GM19240 (cell line): ENCODE measurements around the gene FRS3.
"Not testable (repeated sequence)": the region's sequence is repeated elsewhere in the genome, so short reads cannot be mapped to it uniquely, and the experiment has no call there.

Experiments
- DNase-seq: peaks from one replicate; pipeline ENCODE4 v3.0.0; 2011; ENCODE audit warnings: low spot score; ENCODE audit not compliant: insufficient read length

The FRS3 gene, protein sequence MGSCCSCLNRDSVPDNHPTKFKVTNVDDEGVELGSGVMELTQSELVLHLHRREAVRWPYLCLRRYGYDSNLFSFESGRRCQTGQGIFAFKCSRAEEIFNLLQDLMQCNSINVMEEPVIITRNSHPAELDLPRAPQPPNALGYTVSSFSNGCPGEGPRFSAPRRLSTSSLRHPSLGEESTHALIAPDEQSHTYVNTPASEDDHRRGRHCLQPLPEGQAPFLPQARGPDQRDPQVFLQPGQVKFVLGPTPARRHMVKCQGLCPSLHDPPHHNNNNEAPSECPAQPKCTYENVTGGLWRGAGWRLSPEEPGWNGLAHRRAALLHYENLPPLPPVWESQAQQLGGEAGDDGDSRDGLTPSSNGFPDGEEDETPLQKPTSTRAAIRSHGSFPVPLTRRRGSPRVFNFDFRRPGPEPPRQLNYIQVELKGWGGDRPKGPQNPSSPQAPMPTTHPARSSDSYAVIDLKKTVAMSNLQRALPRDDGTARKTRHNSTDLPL

DNA sequence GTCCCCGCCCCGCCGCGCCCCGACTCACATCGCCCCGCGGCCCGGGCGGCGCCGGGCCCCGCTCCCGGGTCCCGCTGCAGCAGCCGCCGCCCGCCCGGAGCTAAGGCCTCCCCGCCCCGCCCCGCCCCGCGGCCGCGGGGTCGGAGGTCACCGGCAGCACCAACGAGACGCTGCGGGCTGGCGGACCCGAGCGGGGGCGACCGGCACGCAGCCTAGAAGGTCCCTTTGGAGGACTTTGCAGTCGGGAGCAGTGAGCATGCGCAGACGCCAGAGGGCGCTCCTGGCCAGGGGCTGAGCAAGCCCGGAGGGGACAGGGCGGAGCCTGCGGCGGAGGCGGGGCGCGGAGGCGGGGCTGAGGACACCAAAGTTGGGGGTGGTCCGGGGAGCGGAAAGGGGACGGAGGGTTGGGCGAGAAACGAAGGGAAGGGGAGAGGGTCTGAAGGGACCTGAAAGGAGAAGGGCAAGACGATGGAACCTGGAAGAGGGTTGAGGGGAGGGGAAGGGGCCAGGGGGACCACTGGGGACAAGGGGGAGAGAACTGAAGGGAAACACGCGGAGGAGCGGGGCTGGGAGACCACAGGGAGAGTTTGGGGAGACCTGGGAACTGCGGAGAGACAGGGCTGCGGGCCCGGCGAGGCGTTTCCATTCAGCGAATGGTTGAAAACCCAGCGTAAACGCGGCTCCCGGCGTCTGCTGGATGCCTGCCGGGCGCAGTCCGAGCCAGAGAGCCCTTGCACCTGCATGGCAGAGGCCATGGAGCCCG, at the start of gene FRS3:
Gene FRS3 (minus strand): TSS at position 113 of the 763 bp plus-strand sequence. CDS start 2,913 bp downstream, outside the sequence.
- peak; percentile 96 for DNase-seq

DNA sequence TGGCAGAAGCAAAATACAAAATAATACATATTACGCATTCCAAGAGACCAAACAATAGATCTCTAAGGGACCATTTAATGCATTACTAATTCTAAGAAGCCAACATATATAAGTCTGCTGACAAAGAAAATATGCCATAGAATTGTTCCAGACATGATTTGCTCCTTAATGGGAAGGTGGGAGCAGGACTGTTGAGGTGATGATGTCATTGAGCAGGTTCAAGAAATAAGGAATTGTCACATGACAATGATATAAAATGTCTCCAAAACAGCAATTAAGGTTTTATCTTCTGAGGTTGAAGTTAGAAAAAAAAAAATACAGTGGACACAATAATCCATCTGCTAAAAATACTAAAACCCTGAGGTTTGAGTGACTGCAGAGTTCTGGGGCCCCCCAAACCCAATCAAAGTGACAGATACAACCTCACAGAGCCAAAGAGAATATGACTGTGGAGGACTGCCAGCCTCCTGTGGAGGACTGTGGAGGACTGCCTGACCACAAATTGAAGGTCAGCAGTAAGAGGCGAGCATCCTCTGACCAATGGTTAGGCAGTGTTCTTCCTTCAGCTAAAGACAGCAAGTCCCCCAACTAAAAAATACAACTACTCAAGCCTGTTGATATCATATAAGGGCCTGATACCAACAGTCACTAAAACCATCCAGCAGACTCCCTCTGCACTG, 46.8 kb upstream of the FRS3 start:
- DNase-seq = no peak

DNA sequence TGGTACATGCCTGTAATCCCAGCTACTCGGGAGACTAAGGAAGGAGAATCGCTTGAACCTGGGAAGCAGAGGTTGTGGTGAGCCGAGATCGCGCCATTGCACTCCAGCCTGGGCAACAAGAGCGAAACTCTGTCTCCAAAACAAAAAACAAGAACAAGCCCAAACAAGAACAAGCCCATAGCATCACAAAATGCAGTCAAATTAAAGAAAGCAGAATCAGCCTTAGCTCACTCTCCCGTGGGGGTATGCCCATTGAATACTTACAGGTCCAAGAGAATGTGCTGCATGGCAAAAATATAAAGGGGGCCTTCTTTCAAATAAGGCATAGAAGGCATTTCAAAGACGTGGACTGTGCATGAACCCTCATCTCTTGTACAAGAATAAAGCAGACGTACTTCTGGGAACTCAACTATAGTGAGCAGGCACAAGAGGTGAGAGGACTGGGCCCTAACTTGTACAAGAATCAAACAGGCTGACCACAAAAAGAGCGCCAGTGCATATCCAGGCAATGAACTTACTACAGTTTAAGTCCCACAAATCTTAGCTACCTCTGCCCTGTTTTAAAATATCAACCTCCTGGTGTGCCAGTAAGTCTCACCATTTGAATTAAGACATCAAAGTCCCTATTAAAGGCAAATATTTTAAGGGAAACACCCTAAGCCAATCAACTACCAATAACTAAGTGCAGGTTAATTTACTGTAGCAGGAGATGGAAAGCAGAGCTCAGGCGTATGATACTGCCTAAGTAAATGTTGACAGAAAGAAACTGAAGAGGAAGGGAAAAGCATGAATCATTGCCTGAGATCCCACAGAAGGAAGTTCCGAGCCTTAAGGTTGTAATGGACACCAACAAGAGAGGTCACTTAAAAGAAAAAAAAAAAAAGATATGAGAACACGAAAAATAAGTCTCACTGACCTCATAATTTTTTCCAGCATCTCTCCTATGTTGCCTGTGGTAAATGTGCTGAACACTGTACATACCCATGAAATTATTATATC, 45.2 kb upstream of the FRS3 start:
- no peak for DNase-seq

DNA sequence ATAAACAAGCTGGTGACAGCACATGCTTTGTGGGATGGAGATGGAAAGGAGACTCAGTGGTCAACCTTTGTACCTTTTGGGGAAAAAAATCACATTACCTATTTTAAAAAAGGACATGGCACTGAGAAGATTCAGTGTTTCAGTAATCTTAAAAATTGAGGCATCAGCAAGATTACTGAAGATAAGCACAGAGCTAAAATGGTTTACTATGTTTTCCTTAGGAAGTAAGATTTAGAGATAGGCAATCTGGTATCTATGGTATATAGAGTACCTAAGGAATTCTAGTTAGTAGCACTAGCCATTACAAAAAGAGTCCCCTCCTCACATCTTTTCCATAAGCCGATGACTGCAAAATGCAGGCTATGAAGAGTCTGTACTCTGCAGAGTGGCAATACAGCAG, 43.5 kb upstream of the FRS3 start:
- DNase-seq = no peak

DNA sequence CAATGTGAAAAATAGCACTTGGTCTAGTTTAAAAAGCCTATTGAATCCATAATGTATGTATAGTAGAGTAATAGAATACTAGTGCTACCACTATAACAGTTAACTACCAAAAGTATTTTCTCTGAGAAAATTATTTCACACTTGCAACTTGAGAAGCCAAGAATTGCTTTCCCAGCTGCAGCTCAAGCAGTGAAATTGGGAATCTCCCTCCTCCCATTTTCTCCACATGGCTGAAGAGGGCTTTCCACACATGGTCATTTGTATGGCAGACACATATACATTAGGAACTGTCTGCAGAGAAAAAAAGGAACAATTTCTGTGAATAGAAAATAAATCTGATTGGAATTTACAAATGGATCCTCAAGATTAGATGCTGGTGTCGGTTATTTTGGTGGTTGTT, 42.3 kb upstream of the FRS3 start:
- no peak for DNase-seq

DNA sequence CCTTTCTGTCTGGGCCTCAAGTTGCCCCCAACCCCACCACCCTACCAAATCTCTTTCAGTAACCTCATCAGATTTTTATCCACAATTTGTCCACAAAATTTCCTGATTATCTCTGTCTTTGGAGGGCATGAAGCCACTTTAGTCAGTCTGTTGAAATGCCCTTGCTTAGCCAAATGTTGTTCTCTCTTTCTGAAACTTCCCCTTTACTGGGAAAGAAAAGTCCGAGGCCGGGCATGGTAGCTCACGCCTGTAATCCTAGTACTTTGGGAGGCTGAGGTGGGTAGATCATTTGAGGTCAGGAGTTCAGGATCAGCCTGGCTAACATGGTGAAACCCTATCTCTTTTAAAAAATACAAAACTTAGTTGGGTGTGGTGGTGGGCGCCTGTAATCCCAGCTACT, 41.6 kb upstream of the FRS3 start:
- no peak for DNase-seq

DNA sequence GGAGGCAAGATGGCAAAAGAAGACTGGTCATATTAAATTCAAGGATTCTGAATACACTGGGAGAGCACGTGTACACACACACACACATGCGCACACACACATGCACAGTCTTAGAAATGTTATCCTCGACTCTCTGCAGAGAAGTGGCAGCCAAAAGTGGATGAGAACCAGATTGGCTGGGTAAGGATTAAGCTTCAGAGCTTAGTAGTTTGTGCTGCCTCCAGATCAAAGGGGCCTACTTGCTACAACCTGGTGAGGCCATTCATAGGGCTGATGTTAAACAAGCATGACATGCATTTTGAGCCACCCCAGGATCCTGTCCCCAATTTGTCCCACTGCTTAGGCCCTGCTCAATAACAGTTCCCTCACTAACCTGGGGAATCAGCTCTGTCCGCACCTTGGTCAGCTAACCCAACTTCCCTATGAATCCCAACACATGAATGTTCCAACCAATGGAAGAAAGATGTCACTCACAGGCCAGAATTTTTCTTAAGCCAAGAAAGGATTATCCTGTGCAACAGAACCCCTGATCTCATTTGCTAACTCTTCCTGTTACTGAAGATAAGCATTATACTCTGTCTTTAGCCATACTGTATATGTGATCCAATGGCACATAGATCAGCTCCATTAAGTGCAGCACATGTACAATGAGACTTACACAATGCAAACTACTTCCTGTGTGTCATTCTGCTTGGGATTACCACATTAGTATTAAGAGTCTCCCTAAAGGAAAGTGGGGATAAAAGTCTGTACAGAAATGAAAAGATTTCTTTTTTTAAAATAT, 38.8 kb upstream of the FRS3 start:
- no peak for DNase-seq

DNA sequence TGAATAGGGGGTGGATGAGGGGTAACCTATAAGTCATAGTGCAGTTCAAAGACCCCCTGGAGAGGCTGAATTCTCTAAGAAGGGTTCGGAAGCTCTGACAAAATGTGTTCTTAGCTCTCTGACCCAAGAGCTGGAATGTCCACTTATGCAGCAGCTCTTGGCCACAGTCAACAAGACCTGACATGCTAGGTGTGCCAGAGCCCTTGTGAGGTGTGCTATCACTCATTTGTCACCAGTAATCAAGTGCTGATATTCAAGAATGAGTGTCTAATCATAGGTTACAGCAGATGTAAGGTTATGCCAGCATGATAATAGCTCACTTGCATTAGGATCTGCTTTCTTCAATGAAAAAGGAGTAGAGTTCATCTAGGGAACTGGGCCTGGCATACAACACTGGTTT, 35.9 kb upstream of the FRS3 start:
- DNase-seq = no peak

DNA sequence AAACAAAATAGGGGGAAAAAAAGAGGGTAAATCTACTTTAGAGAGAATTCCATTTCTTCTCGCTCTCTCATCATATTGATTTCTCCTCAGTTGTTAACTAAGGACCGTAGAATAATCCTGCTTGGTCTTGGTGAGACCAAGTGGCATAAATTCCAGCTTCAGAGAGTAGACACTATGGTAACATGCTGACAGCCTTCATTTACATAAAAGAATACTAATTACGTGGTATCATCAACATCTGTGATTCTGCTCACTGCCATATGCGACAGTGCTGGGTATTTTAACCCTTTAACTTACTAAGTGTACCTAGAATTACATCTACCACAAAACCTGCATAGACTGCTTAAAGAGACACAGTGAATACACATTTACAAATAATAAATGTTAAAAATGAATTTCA, 34.9 kb upstream of the FRS3 start:
- no peak for DNase-seq

DNA sequence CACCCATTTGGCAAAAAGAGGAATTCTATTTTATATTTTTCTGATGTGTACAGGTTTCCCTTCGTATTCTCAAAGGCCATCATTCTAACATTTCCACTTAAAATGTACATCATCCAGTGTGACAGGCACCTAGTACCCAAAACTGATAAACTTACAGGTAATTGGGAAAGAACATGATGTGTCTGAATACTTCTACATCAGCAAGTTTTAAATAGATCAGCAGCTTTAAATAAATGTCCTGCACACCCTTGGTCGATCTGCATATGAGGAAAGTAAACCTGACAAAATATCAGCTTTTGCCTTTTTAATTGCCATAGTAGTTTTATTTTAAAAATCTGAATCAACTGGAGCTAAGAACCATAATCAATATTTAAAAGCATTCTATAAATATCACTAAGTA, 34.3 kb upstream of the FRS3 start:
- DNase-seq = no peak

DNA sequence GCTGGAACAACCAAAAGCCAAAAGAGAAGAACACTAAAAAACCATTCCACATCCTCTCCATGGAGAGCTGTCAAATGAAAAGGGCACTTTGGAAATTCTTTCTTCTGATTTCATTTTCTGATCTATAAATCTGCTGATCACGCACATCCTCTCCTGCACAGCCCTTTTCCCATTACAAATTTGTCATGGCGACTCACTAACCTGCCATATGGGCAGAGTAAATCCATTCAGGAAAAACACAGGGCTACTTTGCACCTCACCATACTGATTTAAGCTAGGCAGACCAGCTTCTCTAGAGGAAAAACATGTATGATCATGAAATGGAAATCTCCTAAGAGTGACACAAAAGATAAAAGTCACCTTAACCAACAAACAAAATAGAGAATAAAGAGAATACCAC, 33.8 kb upstream of the FRS3 start:
- no peak for DNase-seq

DNA sequence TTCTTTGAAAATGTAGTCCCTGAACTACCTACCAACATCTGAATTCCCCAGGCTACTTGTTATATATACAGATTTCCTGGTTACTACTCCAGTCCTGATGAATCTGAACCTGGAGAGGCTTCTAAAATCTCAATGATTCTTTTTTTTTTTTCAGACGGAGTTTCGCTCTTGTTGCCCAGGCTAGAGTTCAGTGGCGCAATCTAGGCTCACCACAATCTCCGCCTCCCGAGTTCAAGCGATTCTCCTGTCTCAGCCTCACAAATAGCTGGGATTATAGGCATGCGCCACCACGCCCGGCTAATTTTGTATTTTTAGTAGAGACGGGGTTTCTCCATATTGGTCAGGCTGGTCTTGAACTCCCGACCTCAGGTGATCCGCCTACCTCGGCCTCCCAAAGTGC, 32.2 kb upstream of the FRS3 start:
- DNase-seq = not testable (repeated sequence)

DNA sequence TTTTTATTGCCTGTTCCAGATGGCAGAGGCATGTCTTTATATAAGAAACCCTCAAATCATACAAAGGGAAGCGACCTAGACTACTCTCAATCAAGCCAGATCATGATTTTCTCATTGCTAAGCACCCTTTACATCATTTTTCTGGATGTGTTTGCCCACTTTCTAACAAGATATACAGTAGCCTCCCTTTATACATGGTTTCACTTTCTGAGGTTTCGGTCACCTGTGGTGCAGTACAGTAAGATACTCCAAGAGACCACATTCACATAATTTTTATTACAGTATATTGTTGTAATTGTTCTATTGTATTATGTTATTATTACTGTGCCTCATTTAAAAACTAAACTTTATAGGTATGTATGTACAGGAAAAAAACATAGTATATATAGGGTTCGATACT, 31.4 kb upstream of the FRS3 start:
- no peak for DNase-seq

DNA sequence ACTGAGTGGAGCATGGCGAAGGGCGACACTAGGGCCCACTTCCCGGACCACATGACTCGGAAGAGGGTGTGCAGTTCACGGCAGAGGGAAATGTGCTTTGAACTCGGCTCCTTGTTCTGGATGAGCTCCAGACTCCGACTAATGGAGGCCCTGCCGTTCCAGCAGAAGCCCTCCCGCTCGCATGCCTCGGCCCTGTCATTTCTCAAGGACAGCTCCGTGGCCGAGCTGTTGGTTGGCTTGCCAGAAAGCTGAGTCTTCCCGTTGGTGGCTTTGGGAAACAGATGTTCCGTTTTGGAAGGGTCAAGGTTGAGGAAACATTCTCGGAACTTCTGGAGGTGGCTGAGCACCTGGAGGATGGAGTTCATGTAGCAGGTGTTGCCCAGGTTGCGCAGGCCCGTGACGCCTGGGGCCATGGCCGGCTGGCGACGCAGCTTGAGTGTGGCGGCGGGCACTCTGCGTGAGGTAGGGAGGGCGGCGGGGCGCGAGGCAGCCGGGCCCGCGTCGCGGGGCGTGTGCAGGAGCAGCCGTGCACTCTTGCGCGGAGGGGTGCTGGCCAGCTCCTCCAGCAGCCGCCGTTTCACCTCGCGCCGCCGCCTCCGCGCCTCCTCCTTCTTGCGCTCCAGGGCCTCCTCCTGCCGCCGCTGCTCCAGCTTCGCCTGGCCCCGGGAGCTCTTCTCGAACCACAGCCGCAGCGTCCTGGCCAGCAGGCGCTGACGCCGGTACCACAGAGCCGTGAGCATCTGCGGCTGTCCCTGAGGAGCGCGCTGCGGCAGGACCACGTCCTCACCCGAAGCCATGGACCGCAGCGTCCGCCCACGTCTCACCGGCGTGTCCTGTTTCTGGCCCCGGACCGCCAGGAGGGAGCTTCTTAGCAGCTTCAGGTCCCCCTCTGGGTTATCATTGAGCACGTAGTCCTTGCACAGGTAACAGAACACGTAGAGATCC, 26.4 kb upstream of the FRS3 start:
- no peak for DNase-seq

DNA sequence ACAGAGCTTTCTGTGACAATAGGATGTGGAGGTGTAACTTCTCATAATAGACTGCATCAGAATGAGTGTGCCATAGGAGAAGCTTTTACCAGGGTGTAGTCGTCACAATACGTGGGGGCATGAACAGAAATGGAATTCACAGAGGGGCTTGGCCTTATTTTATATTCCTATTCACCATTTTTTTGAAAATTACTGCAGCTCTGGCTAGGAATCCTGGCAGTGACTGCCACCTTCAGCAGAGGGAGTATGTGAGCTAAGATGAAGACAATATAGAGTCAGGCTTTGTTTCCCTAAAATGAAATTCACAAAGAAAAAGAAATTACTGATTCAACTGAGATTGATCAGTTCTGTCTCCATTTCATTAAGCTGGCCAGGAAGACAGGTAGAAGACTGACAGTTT, 21.7 kb upstream of the FRS3 start:
- DNase-seq = no peak

DNA sequence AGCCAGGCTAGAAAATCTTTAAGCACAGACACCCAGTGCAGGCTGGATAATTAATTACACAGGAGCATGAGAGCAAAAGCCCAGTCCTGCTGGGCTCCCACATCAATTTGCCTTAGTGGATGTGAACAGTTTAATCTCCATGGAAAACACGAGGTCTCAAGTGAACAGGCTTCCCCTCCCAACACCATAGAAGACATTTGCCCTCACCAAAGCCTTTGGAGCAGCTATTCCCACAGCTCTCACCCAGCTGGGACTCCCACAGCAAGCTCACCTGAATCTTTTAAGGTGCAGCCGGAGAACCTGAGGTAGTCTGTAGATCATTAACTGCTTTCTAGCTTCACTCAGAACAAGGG, 19.8 kb upstream of the FRS3 start:
- no peak for DNase-seq

DNA sequence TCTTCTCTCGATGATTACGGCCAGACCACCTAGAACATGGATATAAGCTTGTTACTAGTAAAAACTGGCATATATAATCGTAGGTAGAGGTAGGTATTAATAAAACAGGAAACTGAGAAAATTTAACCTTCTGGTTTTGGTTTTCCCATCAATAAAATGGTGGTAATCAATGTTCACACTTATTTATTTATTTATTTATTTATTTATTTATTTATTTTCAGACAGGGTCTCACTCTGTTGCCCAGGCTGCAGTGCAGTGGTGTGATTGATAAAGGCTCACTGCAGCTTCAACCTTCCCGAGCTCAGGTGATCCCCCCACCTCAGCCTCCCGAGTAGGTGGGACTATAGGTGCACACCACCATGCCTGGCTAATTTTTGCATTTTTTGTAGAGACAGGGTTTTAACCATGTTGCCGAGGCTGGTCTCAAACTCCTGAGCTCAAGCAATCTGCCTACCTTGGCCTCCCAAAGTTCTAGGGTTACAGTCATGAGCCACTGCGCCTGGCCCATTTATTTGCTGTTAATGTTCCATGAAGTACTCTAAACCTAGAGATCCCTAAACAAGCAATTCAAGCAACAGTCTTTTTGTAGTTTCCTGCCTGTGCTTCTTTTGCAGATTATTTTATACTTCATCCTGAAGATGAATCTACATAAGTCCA, 19.3 kb upstream of the FRS3 start:
- DNase-seq = no peak

DNA sequence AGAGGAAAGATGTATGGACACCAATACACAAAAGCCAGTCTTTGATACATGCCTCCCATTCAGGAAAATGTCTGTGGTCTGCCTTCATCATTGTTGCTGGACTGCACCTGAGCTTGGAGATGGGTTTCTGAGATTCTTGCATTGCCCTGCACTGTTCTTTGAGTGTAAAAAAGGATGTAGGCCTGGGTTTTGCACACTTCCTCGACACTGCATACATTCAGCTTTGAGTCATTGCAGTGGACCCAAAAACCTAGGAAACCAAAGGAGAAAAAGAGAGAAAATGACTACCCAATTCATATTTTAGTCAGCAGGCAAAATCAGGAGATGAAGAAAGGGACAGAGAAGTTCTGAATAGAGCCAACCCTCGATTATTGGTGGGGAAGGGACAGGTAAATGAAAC, 16.8 kb upstream of the FRS3 start:
- DNase-seq = no peak

DNA sequence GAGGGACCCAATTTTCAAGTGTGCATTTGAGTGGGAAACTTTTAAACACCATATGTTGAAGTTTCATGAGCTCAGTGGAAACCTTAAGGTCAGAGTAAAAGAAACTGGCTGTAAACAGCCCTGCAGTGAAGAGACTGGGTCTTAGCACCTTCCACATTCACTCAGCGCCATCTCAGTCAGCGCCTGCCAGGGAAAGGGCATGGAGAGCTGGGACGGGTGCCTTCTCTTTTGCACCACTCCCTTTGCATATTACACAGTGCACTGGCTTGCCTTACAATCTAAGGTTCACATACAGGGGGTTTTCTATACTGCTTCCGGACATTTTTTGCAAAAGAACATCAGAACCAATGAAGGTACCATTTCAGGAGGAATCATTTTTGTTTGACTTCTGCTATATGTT, 12.3 kb upstream of the FRS3 start:
- no peak for DNase-seq
